Neural progenitor cell (in vitro differentiated cells): ENCODE results near the gene PBX4. TPM values are rescaled to one million over a fixed set of nuclear protein-coding genes. Genes with fewer than 3 reads are reported as not detected.

Source experiments
- DNase-seq: peaks from one replicate; pipeline ENCODE4 v3.0.0-alpha.2; 2016; ENCODE audit warnings: low spot score
- H2AFZ ChIP-seq: fragments of 200-600 bp; sonication (generic); replicated peaks from 2 replicates; pipeline ENCODE4 v1.6.1; 2016; ENCODE audit warnings: antibody characterized with exemption
- H3F3A ChIP-seq: fragments of 200-600 bp; sonication (generic); 2 replicates; pipeline ENCODE4 v1.6.1; 2016; ENCODE audit warnings: antibody characterized with exemption, low read depth
- H3K27ac ChIP-seq: fragments of 200-600 bp; sonication (generic); 2 replicates; pipeline ENCODE4 v1.5.1; 2016; ENCODE audit warnings: mild to moderate bottlenecking
- H3K27me3 ChIP-seq: fragments of 200-600 bp; sonication (generic); 2 replicates; pipeline ENCODE4 v1.6.1; 2016; ENCODE audit warnings: mild to moderate bottlenecking, moderate library complexity
- H3K36me3 ChIP-seq: fragments of 200-600 bp; sonication (generic); 2 replicates; pipeline ENCODE4 v1.5.1; 2016
- H3K4me1 ChIP-seq: fragments of 200-600 bp; sonication (generic); 2 replicates; pipeline ENCODE4 v1.6.1; 2016; ENCODE audit warnings: mixed run types
- H3K4me2 ChIP-seq: fragments of 200-600 bp; sonication (generic); 2 replicates; pipeline ENCODE4 v1.6.1; 2016
- H3K4me3 ChIP-seq: fragments of 200-600 bp; sonication (generic); 2 replicates; pipeline ENCODE4 v1.5.1; 2016
- H3K79me2 ChIP-seq: fragments of 200-600 bp; sonication (generic); 2 replicates; pipeline ENCODE4 v1.6.1; 2016; ENCODE audit warnings: low read depth
- H3K9ac ChIP-seq: fragments of 200-600 bp; sonication (generic); 2 replicates; pipeline ENCODE4 v1.6.1; 2016
- H3K9me3 ChIP-seq: fragments of 200-600 bp; sonication (generic); 2 replicates; pipeline ENCODE4 v1.5.1; 2016; ENCODE audit warnings: low read depth
- H4K20me1 ChIP-seq: fragments of 200-600 bp; sonication (generic); 2 replicates; pipeline ENCODE4 v1.6.1; 2016; ENCODE audit warnings: low read depth
- H3K27ac Mint-ChIP-seq: 3 replicates; pipeline ENCODE4 v1.8.0; 2021; ENCODE audit warnings: mixed read lengths
- H3K27me3 Mint-ChIP-seq: 2 replicates; pipeline ENCODE4 v1.8.0; 2022; ENCODE audit warnings: low read depth, mild to moderate bottlenecking, inconsistent platforms, moderate library complexity, mixed read lengths; ENCODE audit not compliant: insufficient read depth
- H3K36me3 Mint-ChIP-seq: 3 replicates; pipeline ENCODE4 v1.8.0; 2021; ENCODE audit warnings: mixed read lengths
- H3K4me1 Mint-ChIP-seq: 3 replicates; pipeline ENCODE4 v1.8.0; 2021; ENCODE audit warnings: mixed read lengths
- H3K4me3 Mint-ChIP-seq: 3 replicates; pipeline ENCODE4 v1.8.0; 2021; ENCODE audit warnings: mild to moderate bottlenecking, moderate library complexity, mixed read lengths
- H3K9me3 Mint-ChIP-seq: 3 replicates; pipeline ENCODE4 v1.8.0; 2020; ENCODE audit warnings: mixed read lengths
- EZH2 ChIP-seq: fragments of 200-600 bp; sonication (generic); IDR thresholded peaks from 2 replicates; pipeline ENCODE4 v1.6.1; 2017; ENCODE audit warnings: antibody characterized with exemption, mild to moderate bottlenecking, moderate library complexity
- EZH2phosphoT487 ChIP-seq: fragments of 200-600 bp; sonication (generic); IDR thresholded peaks from 2 replicates; pipeline ENCODE4 v1.6.1; 2017; ENCODE audit warnings: antibody characterized with exemption
- total RNA-seq: library from RNA; depleted of rRNA; stranded (reverse); fragments of >200 nt; gene quantifications from 2 replicates; pipeline ENCODE4 v1.2.3, GENCODE V29; 2015; ENCODE audit warnings: low replicate concordance
- TF ChIP-seq, protein P1 (sequence below): fragments of 200-600 bp; sonication (generic); IDR thresholded peaks from 2 replicates; pipeline ENCODE4 v1.5.1; 2017; ENCODE audit warnings: antibody characterized with exemption, mild to moderate bottlenecking

The PBX4 gene
- total RNA-seq, 1 donor from 2014 or later, result 3.2 TPM

GRCh38 chr19:19538061-19538784, 80.3 kb downstream of the PBX4 start, which contains the start of gene CILP2:
CILP2 (plus strand) TSS chr19:19538265; CDS start chr19:19538350, 85 bp downstream.
- peak within 1 kb of the TSS; percentile 56 for H3K4me3 ChIP-seq
- H2AFZ ChIP-seq, result no peak within 1 kb of the TSS

GRCh38 chr19:19537075-19538048, 81.1 kb downstream of the PBX4 start:
- H3K27me3 Mint-ChIP-seq, result peaks cover 13% of the 10 kb centered on the region
- Histone ChIP-seq H3K4me2 (peak overlapping the region; percentile 79), H3K9ac (no peak overlapping the region), H3K4me1 (no peaks in the 10 kb centered on the region), H4K20me1 (peaks cover 15% of the 10 kb centered on the region), H3K36me3 (no peaks in the 10 kb centered on the region), H3K4me3 (peak overlapping the region; percentile 56), H3F3A (peaks cover 13% of the 10 kb centered on the region), H3K9me3 (no peaks in the 10 kb centered on the region), H3K79me2 (no peaks in the 10 kb centered on the region), H2AFZ (no peak overlapping the region), H3K27ac (no peak overlapping the region), H3K27me3 (peaks cover 48% of the 10 kb centered on the region)
- peaks cover 2% of the 10 kb centered on the region for H3K36me3 Mint-ChIP-seq
- H3K4me3 Mint-ChIP-seq, result peak overlapping the region; percentile 72
- TF ChIP-seq EZH2phosphoT487, result no peak
- no peaks in the 10 kb centered on the region for H3K9me3 Mint-ChIP-seq
- DNase-seq, result no peak
- H3K27ac Mint-ChIP-seq, result peak overlapping the region; percentile 57
- H3K4me1 Mint-ChIP-seq, result peaks cover 12% of the 10 kb centered on the region

More at GRCh38 chr19:19538061-19538784, 80.3 kb downstream of the PBX4 start, which contains the start of gene CILP2:
- Histone ChIP-seq H3K36me3 (no peaks in the 10 kb centered on the region), H3K27ac (no peak within 1 kb of the TSS), H3K9me3 (no peaks in the 10 kb centered on the region), H3K9ac (no peak within 1 kb of the TSS), H3K4me1 (no peaks in the 10 kb centered on the region), H3K27me3 (peaks cover 48% of the 10 kb centered on the region), H3K4me2 (peak within 1 kb of the TSS; percentile 79), H3F3A (peaks cover 13% of the 10 kb centered on the region), H3K79me2 (no peaks in the 10 kb centered on the region), H4K20me1 (peaks cover 7% of the 10 kb centered on the region)
- Mint-ChIP-seq H3K9me3 (no peaks in the 10 kb centered on the region), H3K4me1 (peaks cover 12% of the 10 kb centered on the region), H3K27me3 (peaks cover 13% of the 10 kb centered on the region), H3K27ac (no peak within 1 kb of the TSS), H3K36me3 (peaks cover 2% of the 10 kb centered on the region), H3K4me3 (peak within 1 kb of the TSS; percentile 79)
- TF ChIP-seq EZH2phosphoT487 (peak; percentile 24), EZH2 (peak; percentile 50)
- TF ChIP-seq, protein P1, sequence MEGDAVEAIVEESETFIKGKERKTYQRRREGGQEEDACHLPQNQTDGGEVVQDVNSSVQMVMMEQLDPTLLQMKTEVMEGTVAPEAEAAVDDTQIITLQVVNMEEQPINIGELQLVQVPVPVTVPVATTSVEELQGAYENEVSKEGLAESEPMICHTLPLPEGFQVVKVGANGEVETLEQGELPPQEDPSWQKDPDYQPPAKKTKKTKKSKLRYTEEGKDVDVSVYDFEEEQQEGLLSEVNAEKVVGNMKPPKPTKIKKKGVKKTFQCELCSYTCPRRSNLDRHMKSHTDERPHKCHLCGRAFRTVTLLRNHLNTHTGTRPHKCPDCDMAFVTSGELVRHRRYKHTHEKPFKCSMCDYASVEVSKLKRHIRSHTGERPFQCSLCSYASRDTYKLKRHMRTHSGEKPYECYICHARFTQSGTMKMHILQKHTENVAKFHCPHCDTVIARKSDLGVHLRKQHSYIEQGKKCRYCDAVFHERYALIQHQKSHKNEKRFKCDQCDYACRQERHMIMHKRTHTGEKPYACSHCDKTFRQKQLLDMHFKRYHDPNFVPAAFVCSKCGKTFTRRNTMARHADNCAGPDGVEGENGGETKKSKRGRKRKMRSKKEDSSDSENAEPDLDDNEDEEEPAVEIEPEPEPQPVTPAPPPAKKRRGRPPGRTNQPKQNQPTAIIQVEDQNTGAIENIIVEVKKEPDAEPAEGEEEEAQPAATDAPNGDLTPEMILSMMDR, result no peak
- peak; percentile 86 for DNase-seq

- Histone ChIP-seq H3K27me3 (peaks cover 33% of the 10 kb centered on the region), H3K36me3 (no peaks in the 10 kb centered on the region), H3F3A (peaks cover 23% of the 10 kb centered on the region), H3K79me2 (no peaks in the 10 kb centered on the region), H2AFZ (no peak overlapping the region), H3K4me1 (no peaks in the 10 kb centered on the region), H3K4me3 (no peak overlapping the region), H3K4me2 (no peak overlapping the region), H3K9ac (no peak overlapping the region), H3K9me3 (no peaks in the 10 kb centered on the region), H3K27ac (no peak overlapping the region), H4K20me1 (peaks cover 24% of the 10 kb centered on the region)
- Mint-ChIP-seq H3K36me3 (peaks cover 5% of the 10 kb centered on the region), H3K27me3 (peaks cover 18% of the 10 kb centered on the region), H3K9me3 (no peaks in the 10 kb centered on the region), H3K27ac (no peak overlapping the region), H3K4me1 (peaks cover 18% of the 10 kb centered on the region), H3K4me3 (peak overlapping the region; percentile 64)
- TF ChIP-seq EZH2phosphoT487 (no peak), EZH2 (no peak)
- TF ChIP-seq, protein P1, result no peak
- DNase-seq, result no peak
These were observed 82.9 kb downstream of the PBX4 start for GRCh38 chr19:19535311-19536191.
